Measurements from ENCODE around the gene ASPDH.

ASPDH gene

DNA sequence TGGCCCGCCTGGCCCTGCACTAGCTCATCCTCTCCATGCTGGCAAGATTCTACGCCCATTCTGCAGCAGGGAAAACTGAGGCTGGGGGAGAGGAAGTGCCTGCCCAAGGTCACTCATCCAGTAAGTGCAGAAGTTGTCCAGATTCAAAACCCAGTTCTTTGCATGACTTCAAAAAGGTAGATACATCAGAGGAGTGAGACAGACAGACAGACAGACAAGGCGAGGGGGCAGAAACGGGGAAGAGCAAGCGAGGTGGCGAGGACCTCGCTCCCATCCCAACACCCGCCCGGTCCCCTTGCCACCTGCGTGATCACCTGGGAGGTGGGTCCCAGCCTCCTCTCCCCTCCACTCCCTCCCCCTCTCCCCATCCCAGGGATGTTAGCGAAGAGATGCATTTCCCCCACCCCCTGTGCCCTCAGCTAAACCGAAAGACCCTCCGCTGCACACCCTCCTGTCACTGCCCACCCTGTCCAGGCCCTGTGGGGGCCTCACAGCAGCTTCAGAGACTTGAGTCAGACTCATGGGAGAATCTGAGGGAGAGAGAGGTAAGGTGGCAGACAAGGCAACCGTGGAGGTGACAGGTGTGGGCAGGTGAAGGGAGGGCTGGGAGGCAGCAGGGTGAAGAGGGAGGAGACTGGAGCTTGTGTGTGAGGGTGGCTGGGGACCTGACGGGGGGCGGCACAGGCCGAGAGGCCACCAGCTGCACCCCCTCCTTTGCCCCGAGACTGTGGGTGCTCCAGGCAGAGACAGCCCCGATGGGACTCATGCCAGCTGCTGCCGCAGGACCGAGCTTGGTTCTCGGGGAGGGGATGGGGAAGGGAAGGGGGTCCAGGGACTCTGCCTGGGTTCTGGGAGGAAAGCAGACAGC is 35.6 kb upstream of the ASPDH start:
- TF ChIP-seq, protein P1, sequence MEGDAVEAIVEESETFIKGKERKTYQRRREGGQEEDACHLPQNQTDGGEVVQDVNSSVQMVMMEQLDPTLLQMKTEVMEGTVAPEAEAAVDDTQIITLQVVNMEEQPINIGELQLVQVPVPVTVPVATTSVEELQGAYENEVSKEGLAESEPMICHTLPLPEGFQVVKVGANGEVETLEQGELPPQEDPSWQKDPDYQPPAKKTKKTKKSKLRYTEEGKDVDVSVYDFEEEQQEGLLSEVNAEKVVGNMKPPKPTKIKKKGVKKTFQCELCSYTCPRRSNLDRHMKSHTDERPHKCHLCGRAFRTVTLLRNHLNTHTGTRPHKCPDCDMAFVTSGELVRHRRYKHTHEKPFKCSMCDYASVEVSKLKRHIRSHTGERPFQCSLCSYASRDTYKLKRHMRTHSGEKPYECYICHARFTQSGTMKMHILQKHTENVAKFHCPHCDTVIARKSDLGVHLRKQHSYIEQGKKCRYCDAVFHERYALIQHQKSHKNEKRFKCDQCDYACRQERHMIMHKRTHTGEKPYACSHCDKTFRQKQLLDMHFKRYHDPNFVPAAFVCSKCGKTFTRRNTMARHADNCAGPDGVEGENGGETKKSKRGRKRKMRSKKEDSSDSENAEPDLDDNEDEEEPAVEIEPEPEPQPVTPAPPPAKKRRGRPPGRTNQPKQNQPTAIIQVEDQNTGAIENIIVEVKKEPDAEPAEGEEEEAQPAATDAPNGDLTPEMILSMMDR (IDR thresholded peaks at IDR 0.05; ENCODE audit: control extremely low read depth, extremely low read depth, low read depth, missing control alignments): no peak
- ChIA-PET POLR2A (no interaction called here), CTCF (interaction anchor here (1.0 to 3.6 kb wide), 2 partner anchors 10 to 12 kb away, joined by 3 to 14 read pairs; no protein-coding TSS in a partner anchor)
- DNase-seq (ENCODE audit: extremely low spot score): no peak

DNA sequence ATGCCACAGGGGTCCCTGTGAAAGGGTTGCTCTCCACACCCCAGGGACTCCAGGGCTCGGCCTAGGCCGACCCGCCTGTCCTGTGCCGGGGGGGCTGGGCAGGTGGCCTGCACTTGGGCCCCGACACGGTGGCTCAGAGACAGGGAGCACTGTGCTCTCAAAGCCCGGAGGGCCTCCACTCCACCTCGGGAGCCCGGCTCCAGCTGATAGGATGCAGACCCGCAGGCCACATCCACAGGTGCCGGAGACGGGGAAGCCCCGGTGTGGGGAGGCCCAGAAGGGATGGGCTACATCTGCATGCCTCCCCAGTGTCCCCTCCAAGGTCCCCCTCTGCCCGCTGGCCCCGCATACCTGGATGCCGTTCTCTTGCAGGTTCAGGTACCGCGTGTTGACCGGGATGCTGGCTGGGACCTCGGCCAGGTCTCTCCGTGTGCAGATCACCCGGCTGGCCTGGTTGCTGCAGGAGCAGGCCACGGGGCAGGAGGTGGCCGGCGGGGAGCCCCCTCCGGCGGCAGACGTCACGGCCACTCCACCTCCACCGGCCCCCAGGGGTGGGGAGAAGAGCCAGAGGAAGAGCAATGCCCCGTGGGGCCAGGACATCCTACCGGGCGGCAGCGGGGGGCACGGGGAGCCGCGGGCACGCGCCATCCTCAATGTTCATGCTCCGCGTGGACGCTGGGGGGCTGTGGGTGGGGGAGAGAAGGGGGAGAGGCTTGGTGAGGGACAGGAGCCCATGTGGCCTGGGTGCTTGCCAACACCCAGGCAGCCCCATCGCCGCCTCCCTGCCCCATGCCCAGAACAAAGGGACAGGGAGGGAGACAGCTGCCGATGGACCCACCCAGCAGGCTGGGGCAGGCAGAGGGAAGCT is 34.7 kb upstream of the ASPDH start:
- DNase-seq (ENCODE audit: extremely low spot score): no peak
- ChIA-PET POLR2A (no interaction called here), CTCF (interaction anchor here (2.5 to 3.6 kb wide), 2 partner anchors 8 to 11 kb away, joined by 10 to 14 read pairs; no protein-coding TSS in a partner anchor)
- TF ChIP-seq, protein P1 (IDR thresholded peaks at IDR 0.05; ENCODE audit: control extremely low read depth, extremely low read depth, low read depth, missing control alignments): no peak

DNA sequence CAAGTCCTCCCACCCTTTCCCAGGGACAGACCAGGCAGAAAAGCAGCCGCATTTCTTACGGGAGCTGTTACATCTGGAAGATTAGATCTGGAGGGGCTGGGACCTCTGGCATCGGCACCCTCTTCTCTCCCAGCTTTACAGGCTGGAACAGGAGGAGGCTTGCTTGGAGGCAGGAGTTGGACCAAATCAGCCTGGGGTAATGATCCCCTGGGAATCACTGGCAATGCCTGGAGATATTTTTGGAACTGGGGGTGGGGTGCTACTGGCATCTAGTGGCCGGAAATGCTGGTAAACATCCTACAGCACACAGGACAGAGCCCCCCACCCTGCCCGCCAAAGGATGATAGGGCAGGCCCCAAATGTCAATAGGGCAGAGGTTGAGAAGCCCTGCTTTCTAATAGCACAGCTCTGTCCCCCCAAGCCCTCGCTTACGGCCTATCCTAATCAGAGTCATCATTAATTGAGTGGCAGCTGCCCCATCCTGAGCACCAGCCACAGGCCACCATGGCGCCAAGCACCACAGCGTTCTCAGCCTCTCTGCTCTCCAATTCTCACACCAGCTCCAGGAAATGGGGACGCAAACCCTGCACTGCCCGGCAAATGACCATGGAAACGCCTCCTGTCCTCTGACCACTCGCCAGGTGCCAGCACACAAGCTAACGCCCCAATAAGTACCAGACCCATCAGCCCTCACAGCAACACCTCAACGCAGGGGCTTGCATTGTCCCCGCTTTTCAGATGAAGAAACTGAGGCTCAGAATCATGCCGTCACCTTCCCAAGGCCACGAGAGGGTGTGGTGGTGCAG is 33.9 kb upstream of the ASPDH start:
- DNase-seq (ENCODE audit: extremely low spot score): no peak
- ChIA-PET CTCF (interaction anchor here (2.5 to 3.6 kb wide), 2 partner anchors 8 to 10 kb away, joined by 10 to 14 read pairs; no protein-coding TSS in a partner anchor), POLR2A (no interaction called here)
- TF ChIP-seq, protein P1 (IDR thresholded peaks at IDR 0.05; ENCODE audit: control extremely low read depth, extremely low read depth, low read depth, missing control alignments): no peak

DNA sequence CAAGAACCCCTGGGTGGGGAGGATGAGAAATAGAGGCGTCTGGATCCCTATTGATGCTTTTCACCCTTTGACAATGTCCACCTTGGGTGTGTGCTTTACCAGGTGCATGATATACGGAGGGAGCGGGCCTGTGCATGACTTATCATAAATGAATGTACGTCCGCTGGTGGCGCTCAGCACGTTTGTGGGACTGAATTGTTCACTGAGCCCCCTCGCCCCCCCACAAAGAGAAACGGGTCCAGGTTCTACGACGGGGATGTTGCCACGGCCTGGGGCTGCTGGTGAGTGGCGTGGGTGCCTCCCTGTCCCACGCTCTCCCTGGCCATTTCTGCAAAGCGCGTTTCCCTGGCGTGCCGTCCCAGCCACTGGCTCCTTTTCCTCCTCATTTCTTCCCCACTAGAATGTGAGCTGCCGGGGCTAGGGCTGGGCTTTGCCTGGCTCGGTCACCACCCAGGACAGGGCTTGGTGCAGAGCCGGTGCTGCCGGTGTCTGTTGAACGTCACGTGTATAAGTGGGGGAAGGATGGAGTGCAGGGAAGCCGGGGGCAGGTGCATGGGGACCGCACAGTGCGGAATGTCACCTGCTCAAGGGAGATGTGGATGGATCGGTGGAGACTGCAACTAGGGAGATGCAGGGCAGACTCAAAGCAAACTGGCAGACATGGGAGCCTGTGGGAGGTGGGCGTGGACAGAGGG is 33.0 kb upstream of the ASPDH start:
- ChIA-PET POLR2A (no interaction called here), CTCF (interaction anchor here (2.5 to 3.6 kb wide), 2 partner anchors 9 kb away, joined by 10 to 14 read pairs; no protein-coding TSS in a partner anchor)
- no peak for DNase-seq (ENCODE audit: extremely low spot score)
- TF ChIP-seq, protein P1 (IDR thresholded peaks at IDR 0.05; ENCODE audit: control extremely low read depth, extremely low read depth, low read depth, missing control alignments): no peak

DNA sequence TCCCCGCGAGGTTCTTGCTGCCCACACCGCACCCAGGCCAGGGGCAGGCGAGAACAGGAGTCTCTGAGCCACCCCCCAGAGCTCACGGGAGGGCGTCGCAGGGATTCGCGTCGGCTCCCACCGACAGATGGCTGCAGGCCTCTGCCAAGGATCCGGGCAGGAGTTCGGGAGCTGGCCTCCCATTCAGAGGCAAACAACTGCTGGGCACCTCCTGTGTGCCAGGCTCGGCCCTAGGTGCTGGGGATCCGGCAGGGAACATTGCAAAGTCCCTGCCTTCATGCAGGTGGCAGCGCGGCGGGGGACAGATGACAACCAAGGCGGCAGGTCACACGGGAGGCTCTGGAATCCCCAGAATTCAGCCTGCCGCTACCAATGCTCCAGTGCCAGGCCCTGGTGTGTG is 29.2 kb upstream of the ASPDH start:
- POLR2A ChIA-PET: no interaction called here
- TF ChIP-seq, protein P1 (IDR thresholded peaks at IDR 0.05; ENCODE audit: control extremely low read depth, extremely low read depth, low read depth, missing control alignments): no peak
- DNase-seq (ENCODE audit: extremely low spot score): no peak
- CTCF ChIA-PET: interaction anchor here (13.7 kb wide), 1 partner anchor 14 kb away, joined by 154 read pairs; no protein-coding TSS in a partner anchor

Measured in GM10248 (cell line).